LNCAP (cell line): ENCODE measurements around the gene RNF208.
A peak's percentile ranks its signal among the peaks of the same experiment; 100 is the strongest.

Source experiments
- CTCF ChIP-seq: fragments of 450-650 bp; IDR thresholded peaks from 2 replicates; pipeline ENCODE4 v1.5.1; 2017; ENCODE audit warnings: mild to moderate bottlenecking

Gene RNF208

DNA sequence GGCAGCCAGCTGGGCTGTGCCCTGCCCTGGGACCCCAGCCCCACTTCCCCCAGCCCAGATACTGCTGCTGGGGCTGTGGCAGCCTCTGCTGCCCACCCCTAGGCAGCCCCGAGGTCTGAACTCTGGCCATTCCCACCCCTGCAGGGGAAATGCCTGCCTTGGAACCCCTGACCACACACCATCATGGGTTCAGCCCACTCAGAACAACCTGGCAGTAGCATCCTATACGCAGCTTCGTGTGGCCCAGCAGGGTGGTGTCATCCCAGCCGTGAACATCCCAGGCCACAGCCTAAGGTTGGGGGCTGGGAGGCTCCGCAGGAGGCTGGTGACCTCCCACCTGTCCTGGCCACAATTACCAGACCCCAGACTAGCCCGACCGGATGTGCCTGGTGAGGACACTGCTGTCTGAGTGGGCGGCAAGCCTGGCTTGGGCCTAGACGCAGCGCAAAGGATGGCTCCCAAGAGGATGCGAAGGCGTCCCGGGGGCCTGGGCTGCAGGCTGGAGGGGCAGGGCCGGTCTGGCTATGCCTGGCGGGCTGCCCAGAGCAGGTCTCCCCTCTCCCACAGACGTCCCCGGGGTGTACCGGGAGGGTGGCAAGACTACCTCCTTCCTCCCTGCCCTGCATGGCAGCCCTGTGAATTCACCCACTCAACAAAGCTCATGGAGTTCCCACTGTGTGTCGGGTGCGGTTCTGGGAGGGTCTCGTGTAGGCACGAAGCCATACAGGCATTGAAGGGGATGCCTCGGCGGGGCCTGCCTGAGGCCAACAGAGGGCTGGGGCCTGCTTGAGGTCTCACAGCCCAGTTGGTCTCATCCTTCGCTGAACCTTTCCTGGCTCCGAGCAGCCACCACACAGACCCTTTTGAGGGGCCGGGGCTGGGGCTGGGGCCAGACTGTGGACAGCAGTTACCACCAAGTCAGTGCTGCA lies 7.2 kb upstream of the RNF208 start:
- no peak for TF ChIP-seq CTCF

DNA sequence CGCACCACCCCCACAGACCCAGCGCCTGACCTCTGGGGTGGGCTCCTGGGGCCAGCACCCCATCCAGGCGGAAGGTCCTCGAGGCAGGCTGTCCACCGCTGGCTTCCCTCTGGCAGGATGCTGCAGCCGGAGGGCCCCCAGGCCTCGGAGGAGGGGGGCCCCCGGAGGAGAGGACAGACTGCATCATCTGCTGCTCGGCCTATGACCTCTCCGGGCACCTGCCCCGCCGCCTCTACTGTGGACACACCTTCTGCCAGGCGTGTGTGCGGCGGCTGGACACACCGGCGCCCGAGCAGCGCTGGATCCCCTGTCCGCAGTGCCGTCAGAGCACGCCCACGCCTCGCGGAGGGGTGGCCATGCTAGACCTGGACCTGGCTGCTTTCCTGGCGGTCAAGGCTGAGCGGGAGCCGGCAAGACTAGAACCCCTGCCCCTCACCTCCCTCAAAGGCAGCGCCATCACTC lies 6.5 kb upstream of the RNF208 start:
- no peak for TF ChIP-seq CTCF

DNA sequence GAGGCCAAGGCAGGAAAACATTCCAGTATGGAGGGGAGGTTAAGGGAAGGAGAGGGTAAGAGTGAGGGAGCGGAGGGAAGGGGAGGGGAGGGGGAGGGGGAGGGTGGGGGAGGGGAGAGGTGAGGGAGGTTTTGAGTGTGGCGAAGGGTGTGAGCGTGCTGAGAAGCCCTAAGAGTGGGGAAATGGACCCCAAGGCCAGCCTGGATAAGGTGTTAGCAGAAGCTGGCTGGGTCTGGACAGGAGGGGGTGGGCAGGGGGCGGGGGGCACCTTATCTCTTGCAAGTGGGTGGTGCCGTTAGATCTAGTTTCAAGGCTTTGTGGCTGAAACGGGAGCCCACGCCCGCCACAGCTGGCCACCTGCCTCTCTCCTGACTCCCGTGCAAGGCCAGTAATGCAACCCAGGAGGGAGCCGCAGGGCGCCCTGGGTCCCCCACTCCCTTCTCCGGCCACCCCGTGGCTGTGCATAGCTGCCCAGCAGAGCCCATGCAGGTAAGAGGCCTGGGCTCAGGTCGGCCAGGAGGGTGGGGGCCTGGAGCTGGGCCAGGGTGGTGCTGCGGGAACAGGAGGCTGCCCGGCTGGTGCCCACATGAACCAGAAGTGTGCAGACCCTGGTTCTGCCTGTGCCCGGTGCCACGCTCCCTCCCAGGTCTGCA lies 5.9 kb upstream of the RNF208 start:
- TF ChIP-seq CTCF, result no peak

DNA sequence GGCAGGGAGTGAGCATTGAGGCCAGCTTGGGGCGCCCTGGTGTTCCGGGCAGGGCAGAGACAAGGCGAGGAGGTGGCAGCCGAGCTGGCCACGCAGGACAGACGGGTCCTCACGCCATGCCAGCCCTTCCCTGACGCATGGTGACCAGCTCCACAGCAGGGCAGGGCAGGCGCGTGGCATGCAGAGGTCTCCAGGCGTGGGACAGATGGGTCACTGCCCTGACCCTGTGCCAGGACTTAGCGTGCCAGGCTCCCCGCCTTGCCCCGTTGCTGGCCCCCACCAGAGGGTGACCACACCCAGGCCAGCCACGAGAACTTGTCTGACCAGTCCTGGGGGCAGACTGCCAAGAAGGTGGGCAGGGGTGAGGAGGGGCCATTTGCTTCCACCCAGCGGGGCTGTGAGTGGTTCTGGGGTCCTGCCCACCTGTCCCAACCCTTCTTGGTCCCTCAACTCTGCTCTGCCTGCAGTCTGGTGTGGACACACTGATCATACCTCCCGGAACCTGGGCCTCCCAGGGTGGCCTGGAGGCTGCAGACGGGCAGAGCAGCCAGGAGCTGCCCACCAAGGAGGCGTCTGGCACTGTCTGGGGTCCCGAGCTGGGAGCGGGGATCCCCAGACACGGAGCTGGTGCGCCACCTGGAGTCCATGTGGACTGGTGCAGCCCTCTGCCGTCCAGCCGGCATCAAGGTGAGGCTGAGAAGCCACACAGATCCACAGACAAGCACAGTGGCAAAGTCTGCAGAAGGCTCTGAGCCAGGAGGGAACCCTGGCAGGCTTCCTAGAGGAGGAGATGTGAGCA lies 5.2 kb upstream of the RNF208 start, which contains the start of gene RNF224:
TSS of gene RNF224 (plus strand) at position 449 of the 799 bp plus-strand sequence. CDS start 834 bp downstream, outside the sequence.
- TF ChIP-seq CTCF, result peak; percentile 94

DNA sequence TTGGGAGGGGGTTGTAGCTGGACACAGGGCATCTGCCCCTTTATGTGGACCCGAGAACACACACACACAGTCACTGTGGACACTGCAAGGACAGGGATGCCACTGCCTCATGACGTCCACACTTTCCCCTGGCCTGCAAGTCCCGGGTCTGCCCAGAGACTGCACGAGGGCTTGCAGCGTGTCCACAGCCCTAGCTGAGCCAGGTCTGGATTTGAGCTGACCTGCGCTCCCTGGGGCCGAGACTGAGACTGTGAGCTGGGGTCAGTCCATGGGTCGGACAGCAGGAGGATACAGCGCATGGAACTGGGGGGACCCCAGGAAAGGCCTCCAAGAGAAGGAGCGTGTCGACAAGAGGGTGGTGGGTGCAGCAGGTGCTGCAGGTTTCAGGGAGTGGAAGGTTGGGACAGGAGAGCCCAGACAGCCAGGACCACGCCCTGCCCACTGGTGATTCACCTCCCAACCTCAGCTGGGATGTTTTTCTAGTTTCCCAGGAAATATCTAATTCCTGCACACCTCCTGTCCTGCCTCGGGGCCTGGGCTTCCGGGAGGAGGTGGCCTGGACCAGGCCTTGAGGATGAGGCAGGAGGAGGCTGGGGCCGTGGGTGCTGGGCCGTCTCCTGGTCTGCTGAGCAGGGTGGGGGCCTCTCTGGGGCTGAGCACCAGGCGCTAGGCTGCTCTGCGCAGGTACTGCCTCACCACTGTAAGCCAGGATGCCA lies 4.5 kb upstream of the RNF208 start:
- no peak for TF ChIP-seq CTCF

DNA sequence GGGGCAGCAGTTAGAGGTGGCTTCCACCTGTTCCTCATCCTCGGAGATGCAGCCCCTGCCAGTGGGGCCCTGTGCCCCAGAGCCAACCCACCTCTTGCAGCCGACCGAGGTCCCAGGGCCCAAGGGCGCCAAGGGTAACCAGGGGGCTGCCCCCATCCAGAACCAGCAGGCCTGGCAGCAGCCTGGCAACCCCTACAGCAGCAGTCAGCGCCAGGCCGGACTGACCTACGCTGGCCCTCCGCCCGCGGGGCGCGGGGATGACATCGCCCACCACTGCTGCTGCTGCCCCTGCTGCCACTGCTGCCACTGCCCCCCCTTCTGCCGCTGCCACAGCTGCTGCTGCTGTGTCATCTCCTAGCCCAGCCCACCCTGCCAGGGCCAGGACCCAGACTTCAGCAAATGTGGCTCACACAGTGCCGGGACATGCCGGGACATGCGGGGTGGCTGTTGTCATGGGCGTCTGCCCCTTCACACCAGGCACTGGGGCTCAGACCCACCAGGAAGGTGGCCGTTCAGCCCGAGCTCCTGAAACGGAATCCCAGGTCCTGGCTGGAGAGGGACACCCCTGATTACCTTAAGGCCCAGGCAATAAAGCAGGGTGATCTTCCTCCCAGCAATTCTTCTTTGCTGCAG lies 3.8 kb upstream of the RNF208 start:
- no peak for TF ChIP-seq CTCF
